ENCODE measurements around the gene FOS.
A peak's percentile ranks its signal among the peaks of the same experiment; 100 is the strongest.
"Not testable (repeated sequence)": the region's sequence is repeated elsewhere in the genome, so short reads cannot be mapped to it uniquely, and the experiment has no call there.

Gene FOS

GRCh38 chr14:75295491-75296345, 17.1 kb downstream of the FOS start:
- DNase-seq: peak; percentile 85

DNA sequence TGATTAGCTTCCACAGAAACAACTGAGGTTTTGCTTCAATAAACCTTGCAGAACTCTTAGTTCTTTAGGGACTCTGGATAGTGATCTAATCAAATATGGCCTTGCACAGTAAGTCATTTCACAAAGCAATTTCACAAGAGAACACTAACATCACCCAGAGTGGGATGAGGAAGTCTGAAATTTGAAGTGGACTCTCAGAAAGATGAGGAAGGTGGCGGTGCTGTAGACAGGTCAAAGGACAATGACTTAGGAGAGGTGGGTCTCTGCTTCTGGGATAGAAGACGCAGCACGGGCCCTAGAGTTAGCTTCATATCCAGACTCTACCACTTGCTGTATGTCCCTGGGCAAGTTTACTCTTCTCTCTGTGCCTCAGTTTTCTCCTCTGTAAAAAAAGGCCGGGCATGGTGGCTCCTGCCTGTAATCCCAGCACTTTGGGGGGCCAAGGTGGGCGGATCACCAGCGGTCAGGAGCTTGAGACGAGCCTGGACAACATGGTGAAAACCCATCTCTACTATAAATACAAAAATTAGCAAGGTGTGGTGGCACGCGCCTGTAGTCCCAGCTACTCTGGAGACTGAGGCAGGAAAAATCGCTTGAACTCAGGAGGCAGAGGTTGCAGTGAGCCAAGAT, 18.9 kb downstream of the FOS start:
- no peak for DNase-seq

DNA sequence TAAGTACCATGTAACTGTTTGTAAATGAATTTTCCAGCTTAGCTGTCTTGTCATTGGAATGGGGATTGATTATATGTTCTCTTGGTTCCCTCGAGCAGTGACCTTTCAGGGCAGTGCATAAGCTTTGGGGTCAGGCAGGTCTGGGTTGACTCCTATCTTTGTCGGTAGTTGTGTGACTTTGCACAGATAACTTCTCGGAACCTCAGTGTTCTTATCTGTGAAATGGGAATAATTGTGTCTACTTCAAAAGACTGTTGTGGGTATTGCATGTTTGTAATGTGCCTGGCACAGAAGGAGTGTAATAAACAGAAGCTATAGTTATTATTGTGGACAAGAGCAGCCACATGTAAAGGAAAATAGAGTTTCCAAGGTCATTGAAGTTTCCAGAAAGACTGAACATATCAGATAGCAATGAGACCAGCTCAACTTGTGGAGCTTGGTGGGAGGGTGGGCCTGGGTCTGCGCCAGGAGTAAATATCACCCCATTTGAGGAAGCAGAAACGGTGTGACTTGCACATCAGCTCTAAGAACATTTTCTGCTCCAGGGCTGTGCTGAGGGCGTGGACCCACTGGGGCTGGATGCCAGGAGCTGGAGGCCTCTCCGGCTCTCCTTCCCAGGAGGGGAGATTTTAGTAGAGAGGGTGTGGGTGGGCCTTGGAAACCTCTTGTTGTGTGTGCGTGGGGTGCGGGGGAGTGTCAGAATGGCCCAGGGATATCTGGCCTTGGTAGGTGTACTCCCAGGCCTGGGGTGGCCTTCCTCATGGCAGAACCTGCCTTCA, 19.7 kb downstream of the FOS start:
- no peak for DNase-seq

DNA sequence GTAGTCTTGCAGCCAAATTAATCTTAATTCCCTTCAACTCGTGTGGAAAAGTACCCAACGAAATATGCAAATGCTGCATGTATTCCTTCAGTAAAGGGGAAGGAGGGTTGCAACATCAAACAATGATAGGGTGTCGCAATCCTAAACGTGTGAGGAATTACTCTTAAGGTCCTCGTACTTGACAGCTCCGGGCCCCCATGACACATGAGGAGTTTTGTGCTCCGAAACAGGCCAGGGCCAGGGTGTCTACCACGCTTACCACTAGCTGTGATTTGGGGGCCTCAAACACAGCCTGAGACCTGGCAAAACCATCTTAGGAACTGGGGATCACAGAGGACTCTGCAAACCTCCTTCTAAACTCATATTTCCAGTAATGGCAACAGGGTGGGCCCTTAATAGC, 20.4 kb downstream of the FOS start:
- no peak for DNase-seq

DNA sequence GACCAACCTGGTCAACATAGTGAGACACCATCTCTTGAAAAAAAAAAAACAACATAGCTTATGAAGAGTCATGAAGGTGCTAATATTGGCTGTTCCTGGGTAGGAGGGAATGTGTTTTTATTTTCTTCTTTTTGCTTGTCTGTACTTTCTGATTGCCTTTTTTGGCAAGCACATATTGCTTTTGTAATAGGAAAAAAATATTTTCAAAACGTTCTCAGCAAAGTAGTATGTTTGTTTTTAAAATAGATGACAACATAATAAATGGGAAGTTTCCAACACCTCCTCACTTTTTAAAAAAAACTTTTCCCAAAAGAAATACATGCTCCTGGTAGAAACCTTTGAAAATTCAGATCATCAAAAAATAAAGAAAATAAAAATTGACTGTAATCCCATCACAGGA, 20.9 kb downstream of the FOS start:
- no peak for DNase-seq

DNA sequence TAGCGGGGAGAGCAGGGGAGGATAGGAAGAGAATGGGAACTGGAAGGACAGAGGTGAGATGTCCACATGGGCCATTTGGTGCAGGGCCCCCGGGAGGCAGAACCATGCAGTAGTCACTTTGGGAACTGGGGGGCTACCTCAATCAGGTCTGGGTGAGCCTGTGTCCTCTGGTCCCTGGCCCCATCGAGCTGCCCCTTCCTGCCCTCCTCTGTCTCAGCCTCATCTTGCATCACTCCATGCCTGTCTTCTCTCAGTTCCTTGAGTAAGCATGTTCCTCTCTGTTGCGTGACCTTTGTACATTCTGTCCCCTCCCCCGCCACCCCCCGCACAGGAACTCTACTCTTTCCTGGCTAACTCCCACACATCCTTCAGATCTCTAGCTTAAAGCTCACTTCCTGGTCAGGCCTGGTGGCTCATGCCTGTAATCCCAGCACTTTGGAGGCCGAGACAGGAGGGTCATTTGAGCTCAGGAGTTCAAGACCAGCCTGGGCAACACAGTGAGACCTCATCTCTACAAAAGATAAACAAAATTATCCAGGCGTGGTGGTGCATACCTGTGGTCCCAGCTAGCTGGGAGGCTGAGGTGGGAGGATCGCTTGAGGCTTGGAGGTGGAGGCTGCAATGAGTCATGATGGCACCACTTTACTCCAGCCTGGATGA, 23.2 kb downstream of the FOS start:
- peak; percentile 49 for DNase-seq

- peak; percentile 73 for DNase-seq
Observed at GRCh38 chr14:75303381-75303789, 24.8 kb downstream of the FOS start.

- DNase-seq: not testable (repeated sequence)
Observed at GRCh38 chr14:75306410-75306809, 27.8 kb downstream of the FOS start.

DNA sequence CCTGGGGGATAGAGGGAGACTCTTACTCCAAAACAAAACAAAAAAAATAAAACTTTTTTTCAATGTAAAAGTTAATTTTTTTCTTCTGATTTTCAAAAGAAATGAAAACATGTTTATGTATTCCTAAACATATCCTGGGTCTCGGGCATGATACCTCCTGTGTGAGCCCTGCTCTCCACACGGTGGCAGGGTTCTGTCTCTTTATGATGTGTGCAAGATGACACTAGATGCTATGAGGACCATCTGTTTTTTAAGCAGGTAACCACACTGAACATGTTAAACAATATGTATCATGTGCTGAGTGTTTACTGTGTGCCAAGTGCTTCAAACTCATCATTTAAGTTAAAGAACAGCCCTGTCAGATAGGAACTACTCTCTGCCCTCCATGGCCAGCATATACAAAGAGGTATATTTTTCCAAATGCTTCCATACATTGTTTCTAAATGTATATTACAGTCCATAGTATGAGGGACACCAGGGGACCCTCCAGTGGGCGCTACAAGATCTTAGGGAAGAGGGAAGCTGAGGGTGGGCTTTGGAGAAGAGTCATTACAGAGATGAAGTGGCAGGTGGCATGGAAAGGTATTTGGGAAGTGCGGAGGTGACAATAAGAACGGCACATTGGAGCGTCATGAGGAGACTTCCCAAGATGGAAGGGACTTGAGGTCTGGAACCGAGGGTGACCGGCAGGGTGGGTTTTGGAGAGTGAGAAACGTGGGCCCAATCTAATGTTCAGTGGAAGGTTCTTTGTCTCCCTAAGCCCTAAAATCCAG, 28.5 kb downstream of the FOS start:
- peak; percentile 20 for DNase-seq

DNA sequence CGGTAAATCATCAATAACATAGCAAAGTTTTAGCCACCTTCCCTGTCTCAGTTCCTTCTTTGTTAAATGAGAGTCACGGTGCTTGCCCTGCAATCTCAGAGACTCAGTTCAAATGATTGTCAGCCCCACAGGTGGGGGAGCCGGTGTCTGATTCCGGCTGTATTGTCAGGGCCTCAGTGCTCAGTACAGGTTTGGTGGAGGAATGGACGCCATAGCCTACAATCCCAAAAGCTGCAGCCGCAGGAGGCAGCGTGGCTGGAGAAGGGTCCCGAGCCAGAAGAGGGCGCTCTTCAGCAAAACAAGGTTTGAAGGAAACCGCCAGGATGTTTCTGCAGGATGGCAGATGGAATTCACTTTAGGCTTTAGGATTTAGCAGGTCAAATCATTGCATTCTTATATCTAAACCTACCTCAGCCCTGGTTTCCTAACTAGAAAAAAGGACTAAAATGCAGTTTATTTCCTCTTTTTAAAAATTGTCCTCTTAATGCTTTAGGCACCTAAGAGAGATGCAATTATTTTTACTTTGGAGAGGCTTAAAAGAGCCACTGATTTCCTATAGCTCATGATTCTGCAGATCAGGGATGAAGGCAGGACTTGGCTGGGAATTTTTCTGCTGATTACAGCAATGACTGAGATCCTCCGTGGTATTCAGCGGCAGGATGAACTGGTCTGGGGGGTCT, 29.2 kb downstream of the FOS start:
- peak; percentile 86 for DNase-seq

DNA sequence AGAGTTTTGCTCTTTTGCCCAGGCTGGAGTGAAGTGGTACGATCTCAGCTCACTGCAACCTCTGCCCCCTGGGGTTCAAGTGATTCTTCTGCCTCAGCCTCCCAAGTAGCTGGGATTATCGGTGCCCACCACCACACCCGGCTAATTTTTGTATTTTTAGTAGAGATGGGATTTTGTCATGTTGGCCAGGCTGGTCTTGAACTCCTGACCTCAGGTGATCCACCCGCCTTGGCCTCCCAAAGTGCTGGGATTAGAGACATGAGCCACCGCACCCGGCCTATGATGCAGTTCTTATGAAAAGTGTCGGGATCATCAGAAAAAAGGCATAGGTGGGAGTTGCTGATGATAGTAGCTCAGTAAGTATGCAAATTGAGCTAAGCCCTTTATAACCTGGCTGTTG, 30.4 kb downstream of the FOS start:
- DNase-seq: not testable (repeated sequence)

DNA sequence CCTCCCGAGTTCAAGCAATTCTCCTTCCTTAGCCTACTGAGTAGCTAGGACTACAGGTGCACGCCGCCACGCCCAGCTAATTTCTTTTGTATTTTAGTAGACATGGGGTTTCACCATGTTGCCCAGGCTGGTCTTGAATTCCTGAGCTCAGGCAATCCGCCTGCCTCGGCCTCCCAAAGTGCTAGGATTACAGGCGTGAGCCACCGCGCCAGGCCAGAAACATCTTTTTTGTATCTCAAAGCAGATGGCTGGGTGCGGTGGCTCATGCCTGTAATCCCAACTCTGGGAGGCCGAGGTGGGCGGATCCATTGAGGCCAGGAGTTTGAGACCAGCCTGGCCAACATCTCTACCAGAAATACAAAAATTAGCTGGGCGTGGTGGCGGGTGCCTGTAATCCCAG, 30.9 kb downstream of the FOS start:
- DNase-seq: not testable (repeated sequence)

DNA sequence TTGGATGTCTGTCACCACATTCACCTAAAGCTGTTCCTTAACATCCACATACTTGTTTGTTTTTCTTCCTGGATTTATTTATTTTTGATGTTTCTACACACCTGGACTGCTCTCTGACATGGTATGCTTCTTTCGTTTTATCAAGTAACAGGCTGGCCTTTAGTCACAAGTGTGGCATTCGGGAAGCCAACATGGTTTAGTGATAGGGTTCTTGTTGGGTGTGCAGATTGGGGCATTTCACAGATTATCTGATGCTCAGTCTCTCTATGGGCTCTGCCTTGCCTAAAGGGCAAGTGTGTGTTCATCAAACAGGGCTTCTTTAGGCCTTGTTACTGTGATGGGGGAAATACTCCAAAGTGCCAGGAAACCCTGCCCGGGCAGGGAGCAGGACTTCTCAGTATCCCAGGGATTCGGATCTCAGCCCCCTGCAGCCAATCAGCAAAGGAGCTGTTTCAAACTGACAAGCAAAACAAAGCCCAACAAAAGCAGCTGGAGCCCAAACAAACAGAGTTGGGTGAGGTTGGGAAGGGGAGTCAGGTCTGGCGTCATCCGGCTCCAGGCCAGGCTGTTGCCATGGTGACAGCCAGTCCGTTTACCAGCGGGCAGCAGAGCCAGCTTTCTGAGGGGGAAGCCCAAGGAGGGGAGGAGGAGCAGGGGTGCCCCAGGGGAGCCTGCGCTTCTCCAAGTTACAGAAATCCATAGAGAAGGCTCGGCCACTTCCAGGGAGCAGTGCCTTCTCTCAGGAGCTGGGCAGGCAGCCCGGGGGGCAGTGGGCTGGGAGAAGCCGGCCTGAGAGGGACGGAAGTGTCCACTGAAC, 31.9 kb downstream of the FOS start:
- no peak for DNase-seq

GRCh38 chr14:75311356-75311755, 32.7 kb downstream of the FOS start:
- no peak for DNase-seq

DNA sequence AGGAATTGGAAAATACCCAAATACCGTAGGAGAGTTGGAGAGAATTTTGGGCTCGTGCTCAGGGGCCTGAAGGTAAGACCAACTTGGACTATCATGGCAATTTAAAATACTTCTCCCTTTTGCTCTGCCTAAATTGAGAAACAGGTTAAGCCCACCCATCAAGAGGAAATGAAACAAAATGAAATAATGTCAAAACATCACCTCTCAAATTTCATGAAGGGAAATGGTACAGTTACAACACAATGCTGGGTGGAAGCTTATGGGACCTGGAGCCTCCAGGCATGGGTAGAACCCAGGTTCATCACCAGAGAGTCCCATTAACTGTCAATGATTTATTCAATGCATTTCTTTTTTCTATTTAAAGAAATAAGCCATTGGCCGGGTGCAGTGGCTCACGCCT, 33.7 kb downstream of the FOS start:
- no peak for DNase-seq

DNA sequence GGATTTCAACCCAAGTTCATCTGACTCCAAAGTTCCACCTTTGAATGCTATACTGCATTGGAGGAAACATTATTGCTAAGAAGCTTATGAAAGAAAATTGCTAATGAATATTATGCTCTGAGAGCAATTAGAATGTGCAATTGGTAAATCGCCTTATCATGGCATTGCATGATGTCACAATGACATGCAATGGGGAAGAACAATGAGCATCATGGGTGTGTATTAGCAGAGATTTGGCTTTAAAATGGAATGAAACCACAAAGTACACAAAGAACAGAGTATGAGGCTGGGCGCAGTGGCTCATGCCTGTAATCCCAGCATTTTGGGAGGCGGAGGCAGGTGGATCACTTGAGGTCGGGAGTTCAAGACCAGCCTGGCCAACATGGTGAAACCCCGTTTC, 34.7 kb downstream of the FOS start:
- DNase-seq: no peak

DNA sequence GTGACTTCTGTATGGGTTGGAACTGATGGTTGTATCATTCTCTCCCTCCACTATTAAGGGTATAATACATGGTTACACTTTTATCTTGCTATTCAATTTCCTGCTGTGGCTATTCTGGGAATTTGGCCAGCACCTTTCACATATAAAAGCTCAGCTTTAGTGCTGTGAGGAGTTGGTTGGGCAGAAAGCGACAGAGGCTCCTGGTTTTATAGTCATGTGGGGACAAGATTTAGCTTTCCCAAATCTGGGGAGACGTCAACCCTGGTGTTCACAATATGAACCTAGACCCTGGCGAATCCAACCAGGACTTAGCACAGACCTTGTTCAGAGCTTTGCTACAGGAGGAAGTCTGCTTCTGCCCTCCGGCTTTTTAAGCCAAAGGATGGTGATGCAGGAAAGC, 36.5 kb downstream of the FOS start:
- no peak for DNase-seq

- no peak for DNase-seq
Observed at GRCh38 chr14:75317148-75317547, 38.5 kb downstream of the FOS start.

DNA sequence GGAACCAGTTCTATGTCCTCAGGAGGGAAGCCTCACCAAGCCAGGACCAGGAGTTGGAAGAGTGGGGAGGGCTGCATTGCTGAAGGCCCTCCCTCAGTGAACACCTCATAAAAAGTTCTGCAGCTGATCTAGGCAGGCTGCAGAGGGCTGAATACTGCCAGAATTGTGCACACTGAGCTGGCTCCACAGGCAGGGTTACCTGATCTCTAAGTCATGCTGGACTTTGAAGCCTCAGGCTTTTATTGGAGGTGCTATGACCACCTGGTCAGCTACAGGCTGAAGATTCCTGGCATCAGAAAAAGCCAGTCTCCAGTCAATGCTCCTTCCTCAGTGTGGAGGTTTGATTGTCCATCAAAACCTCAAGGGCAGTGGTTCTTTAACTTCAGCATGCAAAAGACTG, 39.7 kb downstream of the FOS start:
- no peak for DNase-seq

DNA sequence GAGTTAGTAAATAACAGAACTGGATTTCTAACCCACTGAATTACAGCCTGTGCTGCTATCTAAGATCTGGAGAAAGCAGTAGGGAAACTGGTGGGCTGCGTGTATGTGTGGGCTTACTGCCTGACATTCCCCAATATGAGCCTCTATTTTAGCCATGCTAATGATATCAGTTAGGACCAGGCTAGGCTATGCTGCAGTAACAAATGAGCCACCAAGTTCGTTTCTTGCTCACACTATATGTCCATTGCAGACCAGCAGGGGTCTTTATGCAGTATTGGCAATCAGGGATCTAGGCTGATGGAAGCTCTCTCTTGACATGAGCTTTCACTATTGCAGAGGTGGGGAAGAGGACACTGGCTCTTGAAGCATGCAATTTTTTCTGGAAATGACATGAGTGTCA, 40.4 kb downstream of the FOS start:
- no peak for DNase-seq

GRCh38 chr14:75320196-75320595, 41.6 kb downstream of the FOS start:
- DNase-seq: no peak

Measured in CD4-positive, alpha-beta T cell treated with Interleukin-17A for 4 hours (primary cell).